GM21367 (cell line): ENCODE measurements around the gene CDC45.

Experiments
- ATAC-seq: cut with Tn5 transposase; IDR thresholded peaks from one replicate; pipeline ENCODE4 v1.9.1; 2021; ENCODE audit not compliant: unreplicated experiment

Gene CDC45

GRCh38 chr22:19466848-19467752 is 12.6 kb upstream of the CDC45 start:
- ATAC-seq, result no peak

- no peak for ATAC-seq
These were observed 11.8 kb upstream of the CDC45 start for GRCh38 chr22:19467912-19468311.

GRCh38 chr22:19469421-19469820 is 10.3 kb upstream of the CDC45 start:
- no peak for ATAC-seq

DNA sequence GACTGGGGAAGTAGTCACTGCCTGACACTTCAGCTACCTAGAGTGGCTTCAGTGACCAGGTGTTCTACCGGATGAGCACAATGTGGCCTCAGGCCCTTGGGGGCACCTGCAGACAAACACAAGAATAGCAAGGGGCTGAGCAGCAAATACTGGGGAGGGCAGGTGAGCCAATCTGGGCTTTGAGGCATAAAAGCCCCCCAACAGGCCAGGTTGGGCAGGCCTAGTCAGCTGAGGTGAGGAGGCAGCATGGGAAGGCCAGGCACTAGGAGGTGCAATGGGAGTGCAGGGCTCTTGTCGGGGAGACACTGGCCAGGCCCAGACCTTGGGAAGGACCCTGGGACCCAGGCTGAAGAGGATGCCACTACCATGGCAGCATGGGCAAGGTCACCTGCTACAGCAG is 9.7 kb upstream of the CDC45 start:
- ATAC-seq, result no peak

- no peak for ATAC-seq
These were observed 8.1 kb upstream of the CDC45 start for GRCh38 chr22:19471572-19471971.

- no peak for ATAC-seq
These were observed 7.5 kb upstream of the CDC45 start for GRCh38 chr22:19472233-19472632.

- ATAC-seq, result no peak
These were observed 6.1 kb upstream of the CDC45 start for GRCh38 chr22:19473578-19473977.

DNA sequence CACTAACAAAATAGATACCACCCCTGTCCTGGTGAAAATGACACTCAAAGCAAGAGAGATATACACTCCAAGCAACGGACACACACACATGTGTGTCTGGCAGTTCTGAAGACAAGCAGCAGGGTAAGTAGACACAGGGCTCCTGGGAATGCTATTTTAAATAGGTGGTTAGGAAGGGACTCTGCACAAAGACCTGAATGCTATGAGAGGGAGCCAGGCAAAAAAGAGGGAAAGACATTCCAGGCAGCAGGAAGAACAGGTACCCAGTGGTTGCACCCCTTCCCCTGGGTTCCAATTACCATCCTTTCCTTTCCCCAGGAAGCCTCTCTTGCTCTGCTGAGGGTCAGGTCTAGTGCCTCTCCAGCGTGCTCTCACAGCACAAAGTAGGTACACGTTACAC is 3.7 kb upstream of the CDC45 start:
- ATAC-seq, result no peak

- ATAC-seq, result no peak
These were observed 2.2 kb upstream of the CDC45 start for GRCh38 chr22:19477321-19478044.

GRCh38 chr22:19478045-19478900 is 1.4 kb upstream of the CDC45 start:
- no peak for ATAC-seq

DNA sequence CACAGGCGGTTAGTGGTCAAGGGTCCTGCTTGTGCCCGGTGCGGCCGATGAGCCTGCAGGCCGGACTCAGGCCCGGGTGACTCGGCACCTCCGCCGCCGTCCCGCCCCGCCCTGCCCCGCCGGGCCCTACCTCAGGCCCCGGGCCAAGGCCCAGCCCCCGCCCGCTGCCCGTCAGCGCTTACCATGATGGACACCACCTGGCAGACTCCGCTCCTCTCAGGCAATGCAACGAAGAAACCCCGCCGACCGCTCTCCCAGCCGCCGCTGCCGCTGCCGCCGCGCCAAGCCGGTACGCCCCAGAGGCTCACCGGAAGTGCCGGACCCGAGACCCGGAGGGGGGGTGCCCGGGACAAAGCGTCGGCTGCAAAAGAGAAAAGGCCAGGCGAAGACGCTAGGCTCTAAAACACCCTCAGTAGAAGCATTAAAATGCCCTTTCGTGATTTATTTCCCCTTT is 792 bp upstream of the CDC45 start, which contains the start of gene UFD1:
Gene UFD1 (minus strand): TSS at position 293 of the 454 bp plus-strand sequence. CDS start 108 bp downstream, at position 185.
- peak; percentile 35 for ATAC-seq

DNA sequence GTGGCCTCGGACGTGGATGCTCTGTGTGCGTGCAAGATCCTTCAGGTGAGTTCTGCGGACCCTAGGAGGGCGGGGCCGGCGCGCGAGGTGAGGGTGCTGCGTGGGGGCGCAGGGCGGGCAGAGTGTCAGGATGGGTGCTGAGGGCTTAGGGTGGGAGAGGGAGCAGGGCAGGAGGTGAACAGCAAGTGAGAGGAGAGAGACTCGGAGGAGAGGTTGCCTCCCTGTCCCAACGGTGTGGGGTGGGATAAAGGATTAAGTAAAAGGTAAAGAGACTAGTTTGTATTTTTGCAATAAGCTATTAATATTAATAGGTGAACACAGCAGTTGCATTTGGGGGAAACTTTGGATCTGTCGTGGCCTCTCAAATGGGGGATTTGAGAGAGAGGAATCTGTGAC is 451 bp downstream of the CDC45 start:
- ATAC-seq, result peak; percentile 1

GRCh38 chr22:19480789-19481188 is 1.1 kb downstream of the CDC45 start:
- ATAC-seq, result no peak

DNA sequence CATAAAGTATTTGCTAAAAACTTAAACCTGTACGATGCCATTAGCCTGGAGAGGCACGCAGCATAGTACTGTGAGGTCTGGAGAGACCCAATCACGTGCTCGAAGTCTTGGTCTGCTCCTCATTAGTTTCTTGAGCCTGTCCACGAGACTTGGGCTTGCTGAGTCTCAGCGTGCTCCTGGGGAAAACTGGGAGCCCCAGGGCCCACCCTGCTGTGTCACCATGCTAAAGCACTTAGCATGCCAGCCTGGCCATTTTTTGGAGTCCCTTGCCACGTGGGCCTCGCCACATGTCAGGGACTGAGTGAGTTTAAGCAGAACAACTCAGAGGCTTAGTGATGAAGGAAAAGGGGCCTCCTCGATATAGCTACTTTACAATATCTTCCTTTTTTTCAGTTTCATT is 2.6 kb downstream of the CDC45 start:
- no peak for ATAC-seq

GRCh38 chr22:19483481-19484244 is 3.9 kb downstream of the CDC45 start:
- ATAC-seq, result no peak

DNA sequence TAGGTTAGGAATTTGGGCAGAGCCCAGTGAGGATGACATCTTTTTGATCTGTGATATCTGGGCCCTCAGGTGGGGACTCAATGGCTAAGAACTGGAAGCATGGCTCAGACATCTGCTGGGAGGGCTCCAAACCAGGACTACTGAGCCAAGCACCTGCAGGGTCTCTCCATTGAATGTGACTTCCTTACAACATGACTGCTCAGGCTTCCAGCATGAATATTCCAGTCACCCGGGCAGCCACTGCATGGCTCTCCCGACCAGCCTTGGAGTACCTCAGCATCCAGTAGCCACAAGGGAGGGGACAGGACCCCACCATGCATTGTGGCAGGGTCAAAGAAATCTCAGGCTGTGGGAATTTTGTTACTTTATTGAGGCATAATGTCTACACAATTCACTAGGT is 8.6 kb downstream of the CDC45 start:
- ATAC-seq, result no peak

DNA sequence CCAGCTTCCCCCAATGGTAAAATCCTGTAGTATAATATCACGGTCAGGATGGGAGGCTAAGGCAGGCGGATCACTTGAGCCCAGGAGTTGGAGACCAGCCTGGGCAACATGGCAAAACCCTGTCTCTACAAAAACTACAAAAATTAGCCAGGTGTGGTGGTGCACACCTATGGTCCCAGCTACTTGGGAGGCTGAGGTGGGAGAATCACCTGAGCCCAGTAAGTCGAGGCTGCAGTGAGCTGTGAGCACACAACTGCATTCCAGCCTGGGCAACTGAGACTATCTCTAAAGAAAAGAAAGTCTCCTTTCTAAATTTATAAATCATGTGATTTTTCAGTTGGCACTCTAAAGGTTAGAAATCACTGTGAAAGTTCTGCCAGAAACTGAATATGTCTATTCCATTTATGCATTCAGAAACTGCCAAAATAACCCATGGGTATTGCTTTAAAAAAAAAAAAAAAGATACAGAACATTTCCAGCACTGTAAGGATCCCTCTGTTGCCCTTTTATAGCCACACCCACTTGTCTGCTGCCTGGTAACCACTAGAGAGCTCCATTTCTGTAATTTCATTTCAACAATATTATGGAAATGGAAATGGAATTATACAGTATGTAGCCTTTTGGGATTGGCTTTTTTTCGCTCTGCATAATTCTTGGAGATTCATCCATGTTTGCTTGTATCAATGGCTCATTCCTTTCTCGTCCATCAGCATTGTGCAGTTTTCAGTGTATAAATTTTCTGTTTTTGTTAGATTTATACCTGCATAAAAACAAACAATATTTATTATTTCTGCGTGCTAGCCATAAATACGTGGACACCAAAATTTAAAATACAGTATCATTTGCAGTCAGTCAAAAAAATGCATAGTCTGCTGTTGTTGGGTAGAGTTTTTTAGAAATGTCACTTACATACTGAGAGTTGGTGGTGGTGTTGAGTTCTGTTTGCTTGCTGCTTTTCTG is 9.4 kb downstream of the CDC45 start:
- ATAC-seq, result no peak

DNA sequence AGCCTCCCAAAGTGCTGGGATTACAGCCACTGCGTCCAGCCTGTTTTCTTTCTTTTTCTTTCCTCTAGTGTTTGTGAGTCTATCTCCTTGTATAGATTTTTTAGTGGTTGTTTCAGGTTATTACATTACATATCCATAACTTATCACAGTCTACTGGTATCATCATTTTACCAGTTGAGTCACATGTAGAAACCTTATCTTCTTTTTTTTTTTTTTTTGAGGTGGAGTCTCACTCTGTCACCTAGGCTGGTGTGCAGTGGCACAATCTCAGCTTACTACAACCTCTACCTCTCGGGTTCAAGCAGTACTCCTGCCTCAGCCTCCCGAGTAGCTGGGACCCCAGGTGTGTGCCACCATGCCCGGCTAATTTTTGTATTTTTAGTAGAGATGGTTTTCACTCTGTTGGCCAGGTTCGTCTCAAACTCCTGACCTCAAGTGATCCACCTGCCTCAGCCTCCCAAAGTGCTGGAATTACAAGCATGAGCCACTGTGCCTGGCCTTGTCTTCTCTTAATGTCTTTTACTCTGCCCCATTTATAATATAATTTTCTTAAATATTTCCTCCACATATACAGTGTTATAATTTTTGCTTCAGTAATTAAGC is 11.0 kb downstream of the CDC45 start:
- no peak for ATAC-seq
